Embryonic facial prominence (tissue), 1 donor: ENCODE results near the gene ASCL2.
"Not testable (repeated sequence)": the region's sequence is repeated elsewhere in the genome, so short reads cannot be mapped to it uniquely, and the experiment has no call there.

Experiments used
- DNase-seq: peaks from one replicate; pipeline ENCODE4 v3.0.0-alpha.2; 2016; ENCODE audit errors: extremely low spot score

Gene ASCL2

GRCh38 chr11:2297623-2298030 lies 27.2 kb upstream of the ASCL2 start:
- no peak for DNase-seq

GRCh38 chr11:2296913-2297622 lies 26.7 kb upstream of the ASCL2 start:
- DNase-seq = no peak

- no peak for DNase-seq
Observed at GRCh38 chr11:2295971-2296912, 25.9 kb upstream of the ASCL2 start.

- no peak for DNase-seq
Observed at GRCh38 chr11:2294926-2295290, 24.5 kb upstream of the ASCL2 start.

GRCh38 chr11:2293984-2294925 lies 23.9 kb upstream of the ASCL2 start:
- DNase-seq = no peak

GRCh38 chr11:2293531-2293971 lies 23.2 kb upstream of the ASCL2 start:
- DNase-seq = no peak

- no peak for DNase-seq
Observed at GRCh38 chr11:2290351-2290841, 20.0 kb upstream of the ASCL2 start.

- no peak for DNase-seq
Observed at GRCh38 chr11:2289859-2290258, 19.5 kb upstream of the ASCL2 start.

GRCh38 chr11:2289350-2289749 lies 19.0 kb upstream of the ASCL2 start:
- DNase-seq = no peak

- no peak for DNase-seq
Observed at GRCh38 chr11:2287091-2287490, 16.7 kb upstream of the ASCL2 start.

GRCh38 chr11:2286350-2286749 lies 16.0 kb upstream of the ASCL2 start:
- not testable (repeated sequence) for DNase-seq

- DNase-seq = no peak
Observed at GRCh38 chr11:2280208-2280607, 9.8 kb upstream of the ASCL2 start.

- no peak for DNase-seq
Observed at GRCh38 chr11:2277933-2278523, 7.6 kb upstream of the ASCL2 start.

- no peak for DNase-seq
Observed at GRCh38 chr11:2277008-2277346, 6.6 kb upstream of the ASCL2 start.

GRCh38 chr11:2276280-2277007 lies 6.1 kb upstream of the ASCL2 start:
- DNase-seq = no peak

- DNase-seq = no peak
Observed at GRCh38 chr11:2275334-2276279, 5.2 kb upstream of the ASCL2 start.

- no peak for DNase-seq
Observed at GRCh38 chr11:2273771-2274170, 3.4 kb upstream of the ASCL2 start.

GRCh38 chr11:2273311-2273710 lies 2.9 kb upstream of the ASCL2 start:
- DNase-seq = no peak

- no peak for DNase-seq
Observed at GRCh38 chr11:2272946-2273280, 2.5 kb upstream of the ASCL2 start.
